HepG2 (cell line): ENCODE data around the gene AQP10. TPM values are rescaled to one million over a fixed set of nuclear protein-coding genes. Genes with fewer than 3 reads are reported as not detected.

ENCODE experiments used
- CREB3 ChIP-seq: sonication (generic); formaldehyde crosslinking; IDR thresholded peaks from 2 replicates; pipeline ENCODE4 v1.5.0; 2020; ENCODE audit warnings: missing genetic modification reagents
- HDAC2 ChIP-seq: sonication (generic); formaldehyde crosslinking; IDR thresholded peaks from 2 replicates; pipeline ENCODE4 v1.4.0; 2020; ENCODE audit warnings: missing genetic modification reagents
- NFE2L2 ChIP-seq: fragments of 150-350 bp; IDR thresholded peaks from 2 replicates; pipeline ENCODE4 v1.6.1; 2014; ENCODE audit warnings: low read length
- NFKBIZ ChIP-seq: IDR thresholded peaks from 2 replicates; pipeline ENCODE4 v1.6.1; 2018; ENCODE audit warnings: missing genetic modification reagents, missing compliant biosample characterization
- PAX8 ChIP-seq: sonication (generic); formaldehyde crosslinking; IDR thresholded peaks from 2 replicates; pipeline ENCODE4 v1.8.0; 2022; ENCODE audit warnings: mild to moderate bottlenecking, missing genetic modification reagents, borderline replicate concordance
- PRMT3 ChIP-seq: sonication (generic); formaldehyde crosslinking; IDR thresholded peaks from 2 replicates; pipeline ENCODE4 v1.8.1; 2022; ENCODE audit warnings: low read depth, mild to moderate bottlenecking, moderate library complexity, missing genetic modification reagents, borderline replicate concordance
- RAD51 ChIP-seq: fragments of 450-650 bp; IDR thresholded peaks from 2 replicates; pipeline ENCODE4 v1.6.1; 2016; ENCODE audit warnings: borderline replicate concordance
- RARG ChIP-seq: sonication (generic); formaldehyde crosslinking; IDR thresholded peaks from 2 replicates; pipeline ENCODE4 v1.4.0; 2020; ENCODE audit warnings: low read depth, mild to moderate bottlenecking, missing genetic modification reagents
- SATB2 ChIP-seq: sonication (generic); formaldehyde crosslinking; IDR thresholded peaks from 2 replicates; pipeline ENCODE4 v1.5.0; 2020; ENCODE audit warnings: missing genetic modification reagents
- XRCC5 ChIP-seq: fragments of 200-400 bp; formaldehyde crosslinking; optimal IDR thresholded peaks from 2 replicates; pipeline ENCODE3; 2017; ENCODE audit warnings: mild to moderate bottlenecking, low read length
- ZFX ChIP-seq: sonication (generic); formaldehyde crosslinking; IDR thresholded peaks from 2 replicates; pipeline ENCODE4 v1.4.0; 2020; ENCODE audit warnings: mild to moderate bottlenecking, low read depth, missing genetic modification reagents, moderate library complexity
- ZNF30 ChIP-seq: sonication (generic); formaldehyde crosslinking; IDR thresholded peaks from 2 replicates; pipeline ENCODE4 v1.5.0; 2020; ENCODE audit warnings: mild to moderate bottlenecking, missing genetic modification reagents
- ZNF34 ChIP-seq: sonication (generic); formaldehyde crosslinking; IDR thresholded peaks from 2 replicates; pipeline ENCODE4 v1.4.0; 2020; ENCODE audit warnings: mild to moderate bottlenecking, missing genetic modification reagents, borderline replicate concordance
- ZNF503 ChIP-seq: sonication (generic); formaldehyde crosslinking; IDR thresholded peaks from 2 replicates; pipeline ENCODE4 v1.4.0; 2020; ENCODE audit warnings: missing genetic modification reagents
- ZNF550 ChIP-seq: sonication (generic); formaldehyde crosslinking; IDR thresholded peaks from 2 replicates; pipeline ENCODE4 v1.4.0; 2020; ENCODE audit warnings: mild to moderate bottlenecking, missing genetic modification reagents, borderline replicate concordance
- ZNF776 ChIP-seq: sonication (generic); formaldehyde crosslinking; IDR thresholded peaks from 2 replicates; pipeline ENCODE4 v1.4.0; 2020; ENCODE audit warnings: mild to moderate bottlenecking, missing genetic modification reagents
- polyA plus RNA-seq, 8 experiments: library from polyadenylated mRNA; depleted of rRNA in 3 of 8; stranded (reverse) in 7 of 8; unstranded in 1 of 8; fragments of >200 nt; fragmentation: Illumina TruSeq in 4 of 8; extraction: Trizol in 4 of 8; gene quantifications; 2 replicates each; pipeline versions ENCODE4 v1.2.1 to v1.2.3, GENCODE V29; 2011 to 2016; ENCODE audit warnings: low read depth in 4 of 8, missing spikeins in 1 of 8, mixed read lengths in 1 of 8; ENCODE audit not compliant: insufficient read depth in 1 of 8
- total RNA-seq, 5 experiments: library from RNA; depleted of rRNA; stranded (reverse); fragments of >200 nt; fragmentation: Illumina TruSeq; extraction: Trizol; gene quantifications; 2 replicates each; pipeline ENCODE4 v1.2.3, GENCODE V29; 2016; ENCODE audit warnings: low read depth in 1 of 5
- TF ChIP-seq, protein P1 (sequence below): sonication (generic); formaldehyde crosslinking; IDR thresholded peaks from 2 replicates; pipeline ENCODE4 v1.4.0; 2020; ENCODE audit warnings: mild to moderate bottlenecking, missing genetic modification reagents, borderline replicate concordance
- TF ChIP-seq, protein P2 (sequence below): sonication (generic); formaldehyde crosslinking; IDR thresholded peaks from 2 replicates; pipeline ENCODE4 v1.8.1; 2023; ENCODE audit warnings: mild to moderate bottlenecking, inconsistent platforms, moderate library complexity, missing genetic modification reagents, borderline replicate concordance

The AQP10 gene
- total and polyA plus RNA-seq, 2 of the 13 experiments (the other 11 are each of a cell fraction or from before 2014, with no cell fraction given) = 0.30 TPM; not detected in 1

DNA sequence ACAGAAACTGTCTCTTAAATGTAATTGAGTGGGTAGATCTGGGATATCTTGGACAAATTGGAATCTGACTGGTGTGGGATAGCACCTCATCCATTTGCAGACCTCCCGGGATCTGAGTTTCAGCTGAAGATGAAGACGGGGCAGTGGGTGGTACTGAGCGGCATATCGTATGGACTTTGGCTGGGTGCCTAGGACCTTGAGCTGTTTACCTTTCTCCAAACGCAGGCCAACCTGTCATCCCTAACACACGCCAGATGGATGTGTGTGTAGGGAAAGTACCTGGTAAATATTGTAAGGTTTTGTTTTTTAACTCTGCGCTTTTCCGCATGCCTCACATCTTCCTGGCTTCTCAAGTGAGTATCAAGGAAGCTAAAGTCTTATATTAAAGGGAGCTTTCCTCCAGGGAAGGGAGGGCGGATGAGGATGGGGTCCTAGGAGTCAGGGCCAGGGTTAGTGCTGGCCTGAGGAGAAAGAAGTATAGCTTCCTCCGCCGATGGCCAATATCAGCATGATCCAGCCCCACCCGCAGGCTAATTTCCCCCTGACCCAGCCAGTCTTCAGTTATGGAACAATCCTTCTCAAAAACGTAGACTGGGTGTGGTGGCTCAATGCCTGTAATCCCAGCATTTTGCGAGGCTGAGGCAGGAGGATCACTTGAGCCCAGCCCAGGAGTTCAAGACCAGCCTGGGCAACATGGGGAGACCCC is 30.6 kb downstream of the AQP10 start (continued):
- no peak for TF ChIP-seq ZNF34 (CRISPR knock-in tag)
- no peak for TF ChIP-seq NFE2L2
- no peak for TF ChIP-seq ZNF550 (CRISPR knock-in tag)
- TF ChIP-seq SATB2 = no peak
- no peak for TF ChIP-seq NFKBIZ
- no peak for TF ChIP-seq PRMT3 (CRISPR knock-in tag)
- no peak for TF ChIP-seq XRCC5
- TF ChIP-seq ZNF503 (CRISPR knock-in tag) = no peak
- TF ChIP-seq, protein P1, sequence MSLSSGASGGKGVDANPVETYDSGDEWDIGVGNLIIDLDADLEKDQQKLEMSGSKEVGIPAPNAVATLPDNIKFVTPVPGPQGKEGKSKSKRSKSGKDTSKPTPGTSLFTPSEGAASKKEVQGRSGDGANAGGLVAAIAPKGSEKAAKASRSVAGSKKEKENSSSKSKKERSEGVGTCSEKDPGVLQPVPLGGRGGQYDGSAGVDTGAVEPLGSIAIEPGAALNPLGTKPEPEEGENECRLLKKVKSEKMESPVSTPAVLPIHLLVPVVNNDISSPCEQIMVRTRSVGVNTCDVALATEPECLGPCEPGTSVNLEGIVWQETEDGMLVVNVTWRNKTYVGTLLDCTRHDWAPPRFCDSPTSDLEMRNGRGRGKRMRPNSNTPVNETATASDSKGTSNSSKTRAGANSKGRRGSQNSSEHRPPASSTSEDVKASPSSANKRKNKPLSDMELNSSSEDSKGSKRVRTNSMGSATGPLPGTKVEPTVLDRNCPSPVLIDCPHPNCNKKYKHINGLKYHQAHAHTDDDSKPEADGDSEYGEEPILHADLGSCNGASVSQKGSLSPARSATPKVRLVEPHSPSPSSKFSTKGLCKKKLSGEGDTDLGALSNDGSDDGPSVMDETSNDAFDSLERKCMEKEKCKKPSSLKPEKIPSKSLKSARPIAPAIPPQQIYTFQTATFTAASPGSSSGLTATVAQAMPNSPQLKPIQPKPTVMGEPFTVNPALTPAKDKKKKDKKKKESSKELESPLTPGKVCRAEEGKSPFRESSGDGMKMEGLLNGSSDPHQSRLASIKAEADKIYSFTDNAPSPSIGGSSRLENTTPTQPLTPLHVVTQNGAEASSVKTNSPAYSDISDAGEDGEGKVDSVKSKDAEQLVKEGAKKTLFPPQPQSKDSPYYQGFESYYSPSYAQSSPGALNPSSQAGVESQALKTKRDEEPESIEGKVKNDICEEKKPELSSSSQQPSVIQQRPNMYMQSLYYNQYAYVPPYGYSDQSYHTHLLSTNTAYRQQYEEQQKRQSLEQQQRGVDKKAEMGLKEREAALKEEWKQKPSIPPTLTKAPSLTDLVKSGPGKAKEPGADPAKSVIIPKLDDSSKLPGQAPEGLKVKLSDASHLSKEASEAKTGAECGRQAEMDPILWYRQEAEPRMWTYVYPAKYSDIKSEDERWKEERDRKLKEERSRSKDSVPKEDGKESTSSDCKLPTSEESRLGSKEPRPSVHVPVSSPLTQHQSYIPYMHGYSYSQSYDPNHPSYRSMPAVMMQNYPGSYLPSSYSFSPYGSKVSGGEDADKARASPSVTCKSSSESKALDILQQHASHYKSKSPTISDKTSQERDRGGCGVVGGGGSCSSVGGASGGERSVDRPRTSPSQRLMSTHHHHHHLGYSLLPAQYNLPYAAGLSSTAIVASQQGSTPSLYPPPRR (CRISPR knock-in tag) = 0 out of 2 replicates have a peak, but pooled peaks have one; percentile 19
- TF ChIP-seq RARG (CRISPR knock-in tag) = no peak
- no peak for TF ChIP-seq ZNF30 (CRISPR knock-in tag)
- TF ChIP-seq ZNF776 (CRISPR knock-in tag) = no peak
- no peak for TF ChIP-seq RAD51
- TF ChIP-seq ZFX = peak; percentile 37; the same call in 1 of the 2 replicates
- peak; percentile 42; the same call in 1 of the 2 replicates for TF ChIP-seq HDAC2
- no peak for TF ChIP-seq PAX8 (CRISPR knock-in tag)
- TF ChIP-seq, protein P2, sequence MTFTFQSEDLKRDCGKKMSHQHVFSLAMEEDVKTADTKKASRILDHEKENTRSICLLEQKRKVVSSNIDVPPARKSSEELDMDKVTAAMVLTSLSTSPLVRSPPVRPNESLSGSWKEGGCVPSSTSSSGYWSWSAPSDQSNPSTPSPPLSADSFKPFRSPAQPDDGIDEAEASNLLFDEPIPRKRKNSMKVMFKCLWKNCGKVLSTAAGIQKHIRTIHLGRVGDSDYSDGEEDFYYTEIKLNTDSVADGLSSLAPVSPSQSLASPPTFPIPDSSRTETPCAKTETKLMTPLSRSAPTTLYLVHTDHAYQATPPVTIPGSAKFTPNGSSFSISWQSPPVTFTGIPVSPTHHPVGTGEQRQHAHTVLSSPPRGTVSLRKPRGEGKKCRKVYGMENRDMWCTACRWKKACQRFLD (CRISPR knock-in tag) = no peak
- TF ChIP-seq CREB3 (CRISPR knock-in tag) = no peak
